GM10266 (cell line): Measurements from ENCODE around the gene PAFAH2.
"Not testable (repeated sequence)": the region's sequence is repeated elsewhere in the genome, so short reads cannot be mapped to it uniquely, and the experiment has no call there.

Source experiments
- DNase-seq: peaks from one replicate; pipeline ENCODE4 v3.0.0; 2012; ENCODE audit errors: extremely low spot score
- TF ChIP-seq, protein P1 (sequence below): IDR thresholded peaks from 2 replicates; pipeline ENCODE4 v1.5.1; 2012; ENCODE audit warnings: mild to moderate bottlenecking, low read depth; ENCODE audit not compliant: control insufficient read depth, insufficient read depth; ENCODE audit errors: missing control alignments

PAFAH2 gene

DNA sequence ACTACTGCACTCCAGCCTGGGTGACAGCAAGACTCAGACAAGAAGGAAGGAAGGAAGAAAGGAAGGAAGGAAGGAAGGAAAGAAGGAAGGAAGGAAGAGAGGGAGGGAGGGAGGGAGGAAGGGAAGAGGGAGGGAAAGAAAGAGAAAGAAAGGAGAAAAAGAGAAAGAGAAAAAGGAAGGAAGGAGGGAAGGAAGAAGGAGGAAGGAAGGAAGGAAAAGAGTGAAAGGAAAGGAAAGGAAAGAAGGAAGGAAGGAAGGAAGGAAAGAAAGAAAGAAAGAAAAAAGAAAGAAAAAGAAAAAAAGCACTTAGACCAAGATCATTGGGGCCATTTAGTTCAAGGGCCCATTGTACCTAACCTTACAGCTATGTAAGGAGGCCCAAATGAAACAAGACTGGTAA, 42.3 kb downstream of the PAFAH2 start:
- TF ChIP-seq, protein P1, sequence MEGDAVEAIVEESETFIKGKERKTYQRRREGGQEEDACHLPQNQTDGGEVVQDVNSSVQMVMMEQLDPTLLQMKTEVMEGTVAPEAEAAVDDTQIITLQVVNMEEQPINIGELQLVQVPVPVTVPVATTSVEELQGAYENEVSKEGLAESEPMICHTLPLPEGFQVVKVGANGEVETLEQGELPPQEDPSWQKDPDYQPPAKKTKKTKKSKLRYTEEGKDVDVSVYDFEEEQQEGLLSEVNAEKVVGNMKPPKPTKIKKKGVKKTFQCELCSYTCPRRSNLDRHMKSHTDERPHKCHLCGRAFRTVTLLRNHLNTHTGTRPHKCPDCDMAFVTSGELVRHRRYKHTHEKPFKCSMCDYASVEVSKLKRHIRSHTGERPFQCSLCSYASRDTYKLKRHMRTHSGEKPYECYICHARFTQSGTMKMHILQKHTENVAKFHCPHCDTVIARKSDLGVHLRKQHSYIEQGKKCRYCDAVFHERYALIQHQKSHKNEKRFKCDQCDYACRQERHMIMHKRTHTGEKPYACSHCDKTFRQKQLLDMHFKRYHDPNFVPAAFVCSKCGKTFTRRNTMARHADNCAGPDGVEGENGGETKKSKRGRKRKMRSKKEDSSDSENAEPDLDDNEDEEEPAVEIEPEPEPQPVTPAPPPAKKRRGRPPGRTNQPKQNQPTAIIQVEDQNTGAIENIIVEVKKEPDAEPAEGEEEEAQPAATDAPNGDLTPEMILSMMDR: no peak
- no peak for DNase-seq

DNA sequence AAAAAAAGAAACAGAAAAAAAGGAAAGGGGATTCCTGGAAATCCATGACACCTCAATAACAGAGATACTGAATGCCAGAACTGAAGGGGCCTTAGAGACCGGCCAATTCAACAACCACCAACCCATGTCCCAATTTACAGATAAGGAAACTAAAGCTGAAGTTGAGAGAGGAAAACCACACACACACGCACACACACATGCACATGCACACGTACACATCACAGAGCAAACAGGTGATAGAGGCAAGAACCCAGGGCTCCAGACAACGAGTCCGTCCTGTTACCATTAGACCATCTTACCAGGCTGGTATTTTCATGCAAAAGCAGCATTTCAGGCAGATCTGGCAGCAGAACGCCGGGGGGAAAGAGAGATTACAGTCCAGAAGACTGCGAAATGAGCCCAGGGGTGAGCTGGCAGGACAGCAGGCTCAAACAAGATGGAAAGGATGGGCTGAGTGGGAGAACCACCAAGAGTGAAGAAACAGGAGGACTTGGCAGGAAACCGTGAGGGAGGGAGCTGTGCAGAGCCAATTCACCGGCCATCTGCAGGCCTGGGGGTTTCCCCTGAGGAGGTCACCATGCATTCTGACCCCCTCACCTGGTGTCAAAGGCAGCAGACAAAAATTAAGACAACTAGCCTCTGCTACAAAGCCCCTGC, 43.5 kb downstream of the PAFAH2 start:
- DNase-seq: no peak
- TF ChIP-seq, protein P1: no peak

DNA sequence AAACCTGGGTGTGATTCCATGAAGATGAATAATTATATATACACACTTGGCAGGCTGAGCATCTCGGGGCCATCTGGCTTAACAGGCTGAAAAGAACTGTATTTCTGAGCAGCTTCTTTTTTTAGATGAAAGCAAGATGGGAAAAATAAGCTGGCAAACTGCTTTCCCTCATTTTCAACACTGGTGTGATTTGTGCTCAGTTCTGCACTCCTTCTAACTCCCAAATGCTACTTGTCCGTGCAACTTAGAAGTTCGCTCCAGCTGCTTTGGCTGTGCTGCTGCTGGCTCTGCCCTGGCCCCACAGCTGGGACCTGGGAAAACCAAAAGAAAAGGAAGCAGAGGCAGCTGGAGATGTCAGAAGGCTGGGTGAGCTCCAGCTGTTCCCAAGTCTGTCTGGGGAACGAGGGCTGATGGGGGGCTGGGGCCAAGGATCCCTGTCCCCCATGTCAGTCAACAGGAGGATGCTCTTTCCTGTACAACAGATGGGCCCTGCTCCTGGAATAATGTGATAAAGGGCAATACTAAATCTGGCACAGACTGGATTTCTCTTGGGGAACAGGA, 44.9 kb downstream of the PAFAH2 start:
- no peak for DNase-seq
- TF ChIP-seq, protein P1: no peak

DNA sequence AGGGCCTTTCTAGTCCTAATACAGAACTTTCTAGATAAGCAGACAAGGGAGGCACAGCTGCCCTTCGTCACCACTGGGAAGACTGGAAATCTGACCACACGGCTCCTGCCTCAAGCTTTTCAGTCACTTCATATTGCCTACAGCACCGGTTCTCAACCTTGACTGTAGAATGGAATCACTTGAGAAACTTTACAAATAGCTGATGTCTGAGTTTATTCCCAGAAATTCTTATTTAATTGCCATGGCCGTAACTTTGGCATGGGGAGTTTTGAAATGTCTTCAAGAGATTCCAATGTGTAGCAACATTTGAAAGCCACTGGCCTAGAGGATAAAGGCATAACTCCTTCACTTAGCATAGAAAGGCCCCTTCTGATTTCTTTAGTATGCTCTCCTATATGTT, 49.2 kb downstream of the PAFAH2 start:
- TF ChIP-seq, protein P1: no peak
- DNase-seq: no peak

DNA sequence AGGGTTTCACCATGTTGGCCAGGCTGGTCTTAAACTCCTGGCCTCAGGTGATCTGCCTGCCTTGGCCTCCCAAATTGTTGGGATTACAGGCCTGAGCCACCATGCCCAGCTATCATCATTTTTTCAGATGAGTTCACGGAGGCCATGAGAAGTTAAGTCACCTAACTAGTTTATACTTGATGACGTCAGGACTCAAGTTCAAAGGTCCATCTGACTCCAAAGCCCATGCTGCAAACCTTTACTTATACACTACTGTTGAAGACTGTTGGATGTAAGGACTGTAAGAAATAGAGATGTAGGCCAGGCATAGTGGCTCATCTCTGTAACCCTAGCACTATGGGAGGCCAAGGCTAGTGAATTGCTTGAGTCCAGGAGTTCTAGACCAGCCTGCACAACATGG, 50.8 kb downstream of the PAFAH2 start:
- no peak for DNase-seq
- TF ChIP-seq, protein P1: no peak

DNA sequence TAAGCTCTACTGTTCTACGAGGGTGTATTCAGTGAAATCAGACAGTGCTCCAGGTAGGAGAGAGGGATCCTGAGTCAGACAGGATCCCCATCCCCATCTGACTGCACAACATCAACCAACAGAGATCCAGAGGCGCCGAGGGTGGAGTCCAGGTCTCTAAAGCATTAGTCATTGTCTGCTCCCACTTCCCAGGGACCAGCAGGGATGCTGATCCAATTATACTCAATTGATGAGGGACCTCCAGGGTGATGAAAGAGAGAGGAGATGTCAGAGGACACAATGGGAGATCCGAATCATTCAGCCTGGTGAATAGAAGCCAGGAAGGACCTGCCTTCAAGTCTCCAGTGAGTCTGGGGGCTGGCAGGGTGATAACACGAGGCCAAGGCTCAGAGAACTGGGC, 52.1 kb downstream of the PAFAH2 start:
- TF ChIP-seq, protein P1: no peak
- no peak for DNase-seq

DNA sequence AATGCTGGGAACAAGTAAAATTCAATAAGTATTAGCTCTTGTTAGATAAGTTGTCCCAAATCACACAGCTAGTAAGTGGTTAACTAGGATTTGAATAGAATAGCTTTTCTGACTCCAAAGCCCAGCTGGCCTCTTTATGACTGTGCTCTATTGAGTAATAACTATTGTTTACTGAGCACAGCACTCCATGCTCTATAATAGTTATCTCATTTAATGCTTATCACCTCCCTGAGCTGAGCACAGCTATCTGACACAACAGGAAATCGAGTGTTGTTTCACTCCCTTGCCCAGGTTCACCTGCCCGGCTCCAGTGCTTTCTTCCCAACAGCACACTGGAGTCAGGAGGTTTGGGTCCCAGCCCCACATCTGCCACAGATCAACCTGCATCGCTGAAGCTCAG, 52.9 kb downstream of the PAFAH2 start:
- DNase-seq: no peak
- TF ChIP-seq, protein P1: no peak

DNA sequence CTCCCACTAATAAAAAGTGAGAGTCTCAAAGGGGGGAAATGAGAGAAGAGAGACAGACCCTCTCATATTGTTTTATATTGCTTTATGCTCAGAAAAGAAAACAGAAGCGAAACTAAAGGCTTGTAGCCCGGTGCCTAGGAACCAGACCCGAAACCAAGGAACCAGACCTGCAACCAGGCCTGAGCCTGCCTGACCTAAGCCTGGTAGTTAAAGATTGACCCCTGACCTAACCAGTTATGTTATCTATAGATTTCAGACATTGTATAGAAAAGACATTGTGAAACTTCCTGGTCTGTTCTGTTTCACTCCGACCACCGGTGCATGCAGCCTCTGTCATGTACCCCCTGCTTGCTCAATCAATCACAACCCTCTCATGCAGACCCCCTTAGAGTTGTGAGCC, 54.4 kb downstream of the PAFAH2 start:
- DNase-seq: not testable (repeated sequence)
